HG03159 (cell line): Measurements from ENCODE around the gene INPP5D.

Source experiments
- ATAC-seq: cut with Tn5 transposase; IDR thresholded peaks from one replicate; pipeline ENCODE4 v1.9.1; 2021; ENCODE audit warnings: mild to moderate bottlenecking, moderate library complexity; ENCODE audit not compliant: unreplicated experiment

The INPP5D gene

GRCh38 chr2:233251306-233252116 lies 191.4 kb downstream of the INPP5D start, which contains the start of gene ATG16L1:
ATG16L1 (plus strand) TSS chr2:233251673; CDS start chr2:233251828, 155 bp downstream.
- peak; percentile 92 for ATAC-seq

GRCh38 chr2:233252227-233252626 lies 192.1 kb downstream of the INPP5D start:
- no peak for ATAC-seq

- no peak for ATAC-seq
These were observed 195.0 kb downstream of the INPP5D start for GRCh38 chr2:233255151-233255550.

- ATAC-seq: no peak
These were observed 195.9 kb downstream of the INPP5D start for GRCh38 chr2:233256048-233256447.
